K562 (cell line): ENCODE results near the gene KCNMB3.

Experiments used
- CHD2 ChIP-seq: IDR thresholded peaks from 2 replicates; pipeline ENCODE4 v1.6.1; 2011; ENCODE audit warnings: low read depth, low read length
- CREB1 ChIP-seq, 2 experiments: sonication (generic) in 1 of 2; formaldehyde crosslinking in 1 of 2; IDR thresholded peaks; 2 replicates each; pipeline versions ENCODE4 v1.6.1 to v1.8.0; 2012 to 2022; ENCODE audit warnings: inconsistent platforms in 1 of 2, mild to moderate bottlenecking in 1 of 2, missing genetic modification reagents in 1 of 2, moderate library complexity in 1 of 2
- EGR1 ChIP-seq: fragments of 450-650 bp; conservative IDR thresholded peaks from 2 replicates; pipeline ENCODE4 v1.6.1; 2017; ENCODE audit warnings: mild to moderate bottlenecking
- HNRNPUL1 ChIP-seq: fragments of 200-400 bp; formaldehyde crosslinking; IDR thresholded peaks from 2 replicates; pipeline ENCODE4 v1.6.1; 2017; ENCODE audit warnings: low read length
- MCM7 ChIP-seq, 2 experiments: fragments of 450-650 bp; IDR thresholded peaks; 2 replicates each; pipeline ENCODE4 v1.6.1; 2016 to 2018
- NFIC ChIP-seq: fragments of 450-650 bp; IDR thresholded peaks from 2 replicates; pipeline ENCODE4 v1.6.1; 2017; ENCODE audit warnings: mild to moderate bottlenecking, inconsistent platforms
- PATZ1 ChIP-seq: fragments of 250-450 bp; sonication (Bioruptor Pico); IDR thresholded peaks from 2 replicates; pipeline ENCODE4 v1.5.0; 2020; ENCODE audit warnings: mild to moderate bottlenecking, borderline replicate concordance
- POLR2A ChIP-seq: fragments of 450-650 bp; conservative IDR thresholded peaks from 2 replicates; pipeline ENCODE4 v1.6.1; 2016
- RB1 ChIP-seq: fragments of 450-650 bp; IDR thresholded peaks from 2 replicates; pipeline ENCODE4 v1.6.1; 2017; ENCODE audit warnings: low read depth, mild to moderate bottlenecking
- TCF7 ChIP-seq: sonication (generic); IDR thresholded peaks from 2 replicates; pipeline ENCODE4 v1.6.1; 2016; ENCODE audit warnings: antibody characterized with exemption, borderline replicate concordance
- ZSCAN29 ChIP-seq: fragments of 450-650 bp; IDR thresholded peaks from 2 replicates; pipeline ENCODE4 v1.6.1; 2017
- TF ChIP-seq, protein P1 (sequence below), 3 experiments: IDR thresholded peaks in 2 of 3; conservative IDR thresholded peaks in 1 of 3; 2 replicates each; pipeline ENCODE4 v1.5.1; 2011 to 2012; ENCODE audit warnings: low read length in 3 of 3, mild to moderate bottlenecking in 3 of 3, control low read depth in 2 of 3, improper control_type of control experiment in 1 of 3, inconsistent platforms in 1 of 3, low read depth in 1 of 3, mixed read lengths in 1 of 3, moderate library complexity in 1 of 3; ENCODE audit not compliant: insufficient read depth in 2 of 3

- TF ChIP-seq ZSCAN29, result no peak
- TF ChIP-seq CREB1 (IDR thresholded peaks at IDR 0.05), result no peak
- no peak for TF ChIP-seq CREB1 (CRISPR knock-in tag; IDR thresholded peaks at IDR 0.05)
- no peak for TF ChIP-seq EGR1
- no peak for TF ChIP-seq CHD2
- no peak for TF ChIP-seq RB1
- TF ChIP-seq NFIC, result no peak
- TF ChIP-seq, protein P1, sequence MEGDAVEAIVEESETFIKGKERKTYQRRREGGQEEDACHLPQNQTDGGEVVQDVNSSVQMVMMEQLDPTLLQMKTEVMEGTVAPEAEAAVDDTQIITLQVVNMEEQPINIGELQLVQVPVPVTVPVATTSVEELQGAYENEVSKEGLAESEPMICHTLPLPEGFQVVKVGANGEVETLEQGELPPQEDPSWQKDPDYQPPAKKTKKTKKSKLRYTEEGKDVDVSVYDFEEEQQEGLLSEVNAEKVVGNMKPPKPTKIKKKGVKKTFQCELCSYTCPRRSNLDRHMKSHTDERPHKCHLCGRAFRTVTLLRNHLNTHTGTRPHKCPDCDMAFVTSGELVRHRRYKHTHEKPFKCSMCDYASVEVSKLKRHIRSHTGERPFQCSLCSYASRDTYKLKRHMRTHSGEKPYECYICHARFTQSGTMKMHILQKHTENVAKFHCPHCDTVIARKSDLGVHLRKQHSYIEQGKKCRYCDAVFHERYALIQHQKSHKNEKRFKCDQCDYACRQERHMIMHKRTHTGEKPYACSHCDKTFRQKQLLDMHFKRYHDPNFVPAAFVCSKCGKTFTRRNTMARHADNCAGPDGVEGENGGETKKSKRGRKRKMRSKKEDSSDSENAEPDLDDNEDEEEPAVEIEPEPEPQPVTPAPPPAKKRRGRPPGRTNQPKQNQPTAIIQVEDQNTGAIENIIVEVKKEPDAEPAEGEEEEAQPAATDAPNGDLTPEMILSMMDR (IDR thresholded peaks at IDR 0.05 in 2 of 3, conservative IDR thresholded peaks at IDR 0.05 in 1 of 3; ENCODE audit: insufficient read depth in 2 of 3, low read depth in 1 of 3, low read length in 3 of 3), result no peak
- no peak for TF ChIP-seq MCM7 (IDR thresholded peaks at IDR 0.05)
- TF ChIP-seq HNRNPUL1, result no peak
- no peak for TF ChIP-seq TCF7
- TF ChIP-seq PATZ1 (CRISPR knock-in tag), result no peak
- TF ChIP-seq POLR2A, result no peak
Observed at GRCh38 chr3:179278932-179279693, 28.2 kb upstream of the KCNMB3 start.
